ENCODE results near the gene CDKL1.

The CDKL1 gene

GRCh38 chr14:50396631-50397389 is at the start of gene CDKL1:
Gene CDKL1 (minus strand): TSS chr14:50396881. CDS start chr14:50395868, 1,013 bp downstream.
- DNase-seq, result peak; percentile 66

- DNase-seq, result no peak
Measured at GRCh38 chr14:50434528-50434927, 37.8 kb upstream of the CDKL1 start.

- no peak for DNase-seq
Measured at GRCh38 chr14:50432131-50432530, 35.5 kb upstream of the CDKL1 start.

DNA sequence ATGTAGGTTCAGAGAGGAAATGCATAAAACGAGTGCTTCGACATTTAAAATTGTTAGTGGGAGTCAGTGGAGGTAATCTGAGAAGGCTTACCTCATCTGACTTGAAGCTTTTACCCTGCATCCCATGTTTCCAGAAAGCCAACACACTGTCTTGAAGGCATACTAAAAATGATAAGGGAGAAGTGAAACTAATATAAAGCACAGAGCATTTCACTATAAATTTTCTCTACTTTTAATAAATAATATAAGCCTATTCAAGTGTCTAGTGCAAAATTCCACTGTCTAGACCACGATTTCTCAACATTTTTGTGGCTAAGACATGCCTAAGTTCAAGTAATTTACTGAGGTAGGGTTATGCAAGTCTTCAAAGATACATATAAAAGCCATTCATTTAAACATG is 29.1 kb upstream of the CDKL1 start:
- DNase-seq, result no peak

- no peak for DNase-seq
Measured at GRCh38 chr14:50425105-50425504, 28.4 kb upstream of the CDKL1 start.

GRCh38 chr14:50423529-50423928 is 26.8 kb upstream of the CDKL1 start:
- DNase-seq, result no peak

GRCh38 chr14:50421499-50421898 is 24.8 kb upstream of the CDKL1 start:
- DNase-seq, result no peak

- no peak for DNase-seq
Measured at GRCh38 chr14:50417853-50418252, 21.2 kb upstream of the CDKL1 start.

DNA sequence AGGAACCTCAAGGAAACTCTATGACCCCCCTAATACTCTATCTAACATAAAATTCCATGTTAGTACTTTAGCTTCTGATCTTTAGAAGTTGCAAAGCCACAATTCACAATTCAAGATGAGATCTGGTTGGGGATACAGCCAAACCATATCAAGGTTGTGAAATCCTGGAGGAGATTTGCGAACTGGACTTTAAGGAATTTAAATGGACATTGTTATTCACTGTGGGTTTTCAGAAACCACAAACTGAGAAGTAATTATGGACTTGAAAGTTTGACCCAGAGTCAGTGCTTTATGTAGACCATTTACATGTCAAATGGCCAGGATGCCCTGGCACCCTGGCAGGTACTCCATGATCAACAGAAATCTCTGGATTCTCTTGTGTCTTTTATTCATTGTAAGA is 14.2 kb upstream of the CDKL1 start:
- no peak for DNase-seq

GRCh38 chr14:50410071-50410470 is 13.4 kb upstream of the CDKL1 start:
- no peak for DNase-seq

GRCh38 chr14:50407111-50407812 is 10.6 kb upstream of the CDKL1 start:
- no peak for DNase-seq

DNA sequence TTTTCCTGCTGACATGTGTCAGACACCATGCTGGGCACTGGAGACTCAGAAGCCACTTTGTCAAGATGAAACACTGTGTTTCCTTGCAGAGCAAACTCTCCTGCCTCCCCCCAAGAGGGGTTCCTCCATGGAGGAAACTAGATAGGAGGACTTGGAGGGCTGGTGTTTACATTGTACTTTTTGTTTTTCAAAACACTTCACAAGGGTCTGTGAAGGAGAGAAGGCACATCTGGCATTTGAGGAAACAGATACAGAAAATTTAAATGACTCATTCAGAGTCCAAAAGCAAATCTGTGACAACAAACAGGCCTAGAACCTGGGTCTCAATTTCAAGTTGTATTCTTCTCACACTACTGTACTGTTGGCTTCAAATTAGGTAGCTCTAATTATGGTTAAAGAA is 6.7 kb upstream of the CDKL1 start:
- no peak for DNase-seq

GRCh38 chr14:50402965-50403364 is 6.3 kb upstream of the CDKL1 start:
- DNase-seq, result no peak

DNA sequence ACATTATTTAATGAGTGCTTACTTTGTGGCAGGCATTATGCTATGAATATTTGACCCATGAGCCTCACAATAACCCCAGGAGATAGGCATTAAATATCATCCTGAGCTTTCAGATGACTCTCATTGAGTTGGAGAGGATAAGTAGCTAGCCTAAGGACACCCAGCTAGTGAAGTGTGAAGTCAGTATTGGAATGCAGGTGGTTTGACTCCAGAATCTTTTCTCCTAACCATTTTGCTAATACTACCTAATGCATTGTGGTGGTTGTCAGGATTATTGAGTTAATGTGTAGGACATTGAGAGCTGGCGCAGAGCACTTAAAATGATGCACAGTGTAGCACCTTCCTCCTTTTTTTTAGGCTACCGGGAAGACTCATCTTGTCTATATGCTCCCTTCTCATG is 3.8 kb upstream of the CDKL1 start:
- DNase-seq, result no peak

- no peak for DNase-seq
Measured at GRCh38 chr14:50399251-50400032, 2.8 kb upstream of the CDKL1 start.

DNA sequence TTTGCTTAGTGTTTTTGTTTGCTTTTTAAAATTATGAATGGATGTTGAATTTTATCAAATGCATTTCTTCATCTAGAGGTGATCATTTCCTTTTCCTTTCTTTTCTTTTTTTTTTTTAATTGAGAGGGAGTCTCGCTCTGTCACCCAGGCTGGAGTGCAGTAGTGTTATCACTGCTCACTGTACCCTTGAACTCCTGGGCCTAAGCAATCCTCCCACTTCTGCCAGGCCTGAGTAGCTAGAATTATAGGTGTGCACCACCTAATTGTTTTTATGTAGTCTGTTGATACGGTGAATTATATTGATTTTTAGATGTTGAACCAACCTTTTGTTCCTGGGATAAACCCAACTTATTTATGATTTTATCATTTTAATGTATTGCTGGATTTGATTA is 1.5 kb upstream of the CDKL1 start:
- DNase-seq, result no peak

- no peak for DNase-seq
Measured at GRCh38 chr14:50397390-50398188, 908 bp upstream of the CDKL1 start.

- no peak for DNase-seq
Measured at GRCh38 chr14:50395448-50395847, 1.2 kb downstream of the CDKL1 start.

GRCh38 chr14:50394713-50395112 is 2.0 kb downstream of the CDKL1 start:
- no peak for DNase-seq

- DNase-seq, result no peak
Measured at GRCh38 chr14:50389668-50390441, 6.8 kb downstream of the CDKL1 start.

DNA sequence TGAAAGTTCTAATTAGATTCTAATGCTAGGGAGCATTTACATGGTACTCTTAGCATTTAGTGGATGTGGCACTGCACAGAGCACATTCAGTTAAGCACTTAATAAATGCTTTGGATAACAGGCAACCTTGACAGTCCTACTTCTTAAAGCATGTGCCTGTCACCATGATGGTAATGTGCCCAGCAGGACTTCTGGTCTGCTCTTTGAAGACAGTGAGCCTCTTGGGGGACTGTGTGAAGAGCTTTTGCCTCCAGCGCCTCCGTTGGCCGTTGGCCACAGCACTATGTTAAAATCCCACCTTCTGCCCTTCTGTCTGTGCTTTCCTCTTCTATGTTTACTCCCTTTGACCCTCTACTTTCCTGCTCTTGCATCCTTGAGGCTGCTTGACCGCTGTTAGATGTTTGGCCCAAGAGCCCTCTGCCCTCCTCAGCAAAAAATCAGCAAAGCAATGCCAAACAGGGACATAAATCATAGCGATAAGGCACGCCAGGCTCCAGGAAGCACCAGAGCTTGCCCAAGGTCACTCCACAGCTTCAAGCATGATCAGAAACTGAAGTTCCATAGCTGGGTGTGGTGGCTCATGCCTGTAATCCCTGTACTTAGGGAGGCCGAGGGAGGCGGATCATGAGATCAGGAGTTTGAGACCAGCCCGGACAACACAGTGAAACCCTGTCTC is 8.3 kb downstream of the CDKL1 start:
- no peak for DNase-seq

GRCh38 chr14:50387548-50387947 is 9.1 kb downstream of the CDKL1 start:
- DNase-seq, result no peak

Data from activated naive CD4-positive, alpha-beta T cell treated with anti-CD3 and anti-CD28 coated beads, Interleukin-2, amount 50 U/mL, for 16 hours (primary cell).